AG09309 (cell line): ENCODE measurements around the gene PPDPF.

Experiments used
- DNase-seq: peaks from one replicate; pipeline ENCODE4 v3.0.0-alpha.2; 2010; ENCODE audit warnings: low read depth
- H3K4me3 ChIP-seq: 2 replicates; pipeline ENCODE4 v1.5.1; 2011; ENCODE audit warnings: mild to moderate bottlenecking, low read depth, low read length, moderate library complexity; ENCODE audit not compliant: control insufficient read depth
- CTCF ChIP-seq: IDR thresholded peaks from 2 replicates; pipeline ENCODE4 v1.5.1; 2011; ENCODE audit warnings: mild to moderate bottlenecking, low read depth, low read length, inconsistent platforms; ENCODE audit not compliant: insufficient read depth, control insufficient read depth; ENCODE audit errors: missing control alignments

The PPDPF gene

GRCh38 chr20:63517376-63518309, 2.9 kb upstream of the PPDPF start:
- TF ChIP-seq CTCF = no peak
- no peak for DNase-seq
- H3K4me3 ChIP-seq = no peak overlapping the region

- DNase-seq = no peak
- no peak for TF ChIP-seq CTCF
These were observed 2.2 kb upstream of the PPDPF start for GRCh38 chr20:63518351-63518861.

GRCh38 chr20:63518946-63519667, 1.5 kb upstream of the PPDPF start:
- DNase-seq = no peak
- H3K4me3 ChIP-seq = peak overlapping the region; percentile 76
- no peak for TF ChIP-seq CTCF

More at GRCh38 chr20:63518351-63518861, 2.2 kb upstream of the PPDPF start:
- no peak overlapping the region for H3K4me3 ChIP-seq

- peak; percentile 21 for TF ChIP-seq CTCF
- peak overlapping the region; percentile 76 for H3K4me3 ChIP-seq
- no peak for DNase-seq
These were observed 679 bp upstream of the PPDPF start for GRCh38 chr20:63519668-63520503.

- H3K4me3 ChIP-seq = peak overlapping the region; percentile 90
- DNase-seq = no peak
- no peak for TF ChIP-seq CTCF
These were observed 503 bp downstream of the PPDPF start for GRCh38 chr20:63520934-63521601.

GRCh38 chr20:63521602-63522001, 1.0 kb downstream of the PPDPF start:
- no peak for TF ChIP-seq CTCF
- no peak for DNase-seq
- H3K4me3 ChIP-seq = peak overlapping the region; percentile 90
